RPMI8226 (cell line): ENCODE results near the gene TMEM151B.
A peak's percentile ranks its signal among the peaks of the same experiment; 100 is the strongest.
"Not testable (repeated sequence)": the region's sequence is repeated elsewhere in the genome, so short reads cannot be mapped to it uniquely, and the experiment has no call there.

Experiments used
- DNase-seq: peaks from one replicate; pipeline ENCODE4 v3.0.0-alpha.2; 2015

Gene TMEM151B

GRCh38 chr6:44269921-44270525, at the start of gene TMEM151B:
TSS of gene TMEM151B (plus strand) at chr6:44270450. CDS start at chr6:44270743, 293 bp downstream.
- DNase-seq, result no peak

GRCh38 chr6:44220913-44221290, 49.3 kb upstream of the TMEM151B start:
- DNase-seq, result no peak

- DNase-seq, result peak; percentile 96
Observed at GRCh38 chr6:44221291-44221960, 48.8 kb upstream of the TMEM151B start.

DNA sequence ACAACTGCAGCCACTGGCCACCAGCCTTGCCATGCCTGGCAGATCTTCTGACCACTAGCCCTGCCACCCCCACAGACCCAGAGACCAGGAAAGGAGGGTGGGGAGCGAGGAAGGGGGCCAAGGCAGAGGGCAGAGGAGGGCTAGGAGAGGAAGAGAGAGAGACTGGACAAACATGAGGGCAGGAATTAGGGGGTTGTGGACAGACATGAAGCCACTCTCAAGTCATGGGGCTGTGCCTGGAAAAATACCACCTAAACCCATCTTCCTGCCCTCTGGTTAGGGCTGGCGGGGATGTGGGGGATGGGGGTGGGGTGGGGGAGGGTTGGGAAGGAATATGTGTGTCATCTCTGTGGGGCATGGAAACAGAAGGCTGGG, 48.3 kb upstream of the TMEM151B start:
- no peak for DNase-seq

- no peak for DNase-seq
Observed at GRCh38 chr6:44222486-44223318, 47.5 kb upstream of the TMEM151B start.

DNA sequence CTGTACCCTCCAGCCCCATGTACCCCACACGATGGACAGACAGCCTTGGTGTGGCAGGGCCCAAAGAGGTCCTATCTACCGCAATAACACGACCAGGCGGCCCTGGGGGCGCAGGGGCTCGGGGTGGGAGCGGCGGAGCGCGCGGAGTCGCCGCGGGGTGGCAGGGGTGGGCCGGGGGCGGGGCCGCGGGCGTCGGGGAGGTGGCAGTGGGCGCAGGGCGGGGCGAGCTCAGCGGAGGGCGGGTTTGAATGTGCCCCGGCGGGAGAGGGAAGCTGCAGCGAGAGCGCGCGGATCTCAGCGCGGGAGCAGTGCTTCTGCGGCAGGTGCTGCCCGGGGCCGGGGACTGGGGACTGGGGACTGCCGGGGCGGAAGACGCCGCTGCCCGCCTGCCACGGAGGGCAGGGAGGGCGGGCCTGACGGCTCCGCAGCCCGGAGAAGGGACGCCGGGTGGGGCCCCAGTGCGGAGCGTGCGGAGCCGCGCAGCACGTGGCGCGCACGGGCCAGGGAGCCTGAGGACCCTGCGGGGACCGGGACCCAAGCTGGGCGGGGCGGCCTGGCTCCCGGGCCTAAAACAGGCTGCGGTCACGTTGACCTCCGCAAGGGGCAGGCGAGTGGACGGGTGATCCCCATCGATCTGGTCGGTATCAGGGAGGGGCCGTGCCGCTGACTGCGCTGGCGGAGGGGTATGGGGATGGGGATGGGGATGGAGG, 46.8 kb upstream of the TMEM151B start, which contains the start of gene SLC29A1:
Gene SLC29A1, plus strand, starts transcription at position 277 of the 710 bp plus-strand sequence. CDS start 3,719 bp downstream, outside the sequence.
- peak; percentile 88 for DNase-seq

GRCh38 chr6:44224029-44224964, 46.0 kb upstream of the TMEM151B start:
- DNase-seq, result peak; percentile 55

- no peak for DNase-seq
Observed at GRCh38 chr6:44224965-44225305, 45.3 kb upstream of the TMEM151B start.

- DNase-seq, result no peak
Observed at GRCh38 chr6:44225579-44226325, 44.5 kb upstream of the TMEM151B start.

GRCh38 chr6:44226368-44227147, 43.7 kb upstream of the TMEM151B start:
- DNase-seq, result no peak

GRCh38 chr6:44227148-44227793, 43.0 kb upstream of the TMEM151B start:
- DNase-seq, result no peak

GRCh38 chr6:44228031-44228430, 42.2 kb upstream of the TMEM151B start:
- DNase-seq, result no peak

GRCh38 chr6:44228433-44228832, 41.8 kb upstream of the TMEM151B start:
- DNase-seq, result no peak

- DNase-seq, result no peak
Observed at GRCh38 chr6:44228836-44229235, 41.4 kb upstream of the TMEM151B start.

DNA sequence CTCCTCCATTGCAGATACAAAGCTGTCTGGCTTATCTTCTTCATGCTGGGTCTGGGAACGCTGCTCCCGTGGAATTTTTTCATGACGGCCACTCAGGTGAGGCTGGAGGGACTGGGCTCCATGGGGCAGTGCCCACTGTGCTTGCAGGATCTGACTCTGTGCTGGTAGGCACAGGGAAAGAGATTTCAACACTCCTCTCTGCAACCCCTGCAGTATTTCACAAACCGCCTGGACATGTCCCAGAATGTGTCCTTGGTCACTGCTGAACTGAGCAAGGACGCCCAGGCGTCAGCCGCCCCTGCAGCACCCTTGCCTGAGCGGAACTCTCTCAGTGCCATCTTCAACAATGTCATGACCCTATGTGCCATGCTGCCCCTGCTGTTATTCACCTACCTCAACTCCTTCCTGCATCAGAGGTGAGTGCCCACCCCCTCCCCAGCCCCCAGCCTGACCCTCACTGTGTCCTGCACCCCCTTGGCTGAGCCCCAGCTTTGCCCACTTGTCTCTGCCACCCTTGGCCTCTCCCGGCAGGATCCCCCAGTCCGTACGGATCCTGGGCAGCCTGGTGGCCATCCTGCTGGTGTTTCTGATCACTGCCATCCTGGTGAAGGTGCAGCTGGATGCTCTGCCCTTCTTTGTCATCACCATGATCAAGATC, 40.7 kb upstream of the TMEM151B start:
- no peak for DNase-seq

- no peak for DNase-seq
Observed at GRCh38 chr6:44230034-44230675, 40.1 kb upstream of the TMEM151B start.

DNA sequence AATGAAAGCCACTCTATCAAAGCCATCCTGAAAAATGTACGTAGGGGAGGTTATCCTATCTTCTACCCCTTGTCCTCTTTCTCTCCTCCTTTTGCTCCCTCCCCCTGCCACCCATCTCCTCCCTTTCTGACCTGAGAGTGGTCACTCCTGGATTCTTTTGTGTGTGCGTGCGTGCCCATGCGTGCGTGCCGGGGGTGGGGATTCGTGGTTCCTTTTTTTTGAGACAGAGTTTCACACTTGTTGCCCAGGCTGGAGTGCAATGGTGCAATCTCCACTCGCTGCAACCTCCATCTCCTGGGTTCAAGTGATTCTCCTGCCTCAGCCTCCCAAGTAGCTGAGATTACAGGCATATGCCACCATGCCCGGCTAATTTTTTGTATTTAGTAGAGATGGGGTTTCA, 38.8 kb upstream of the TMEM151B start:
- DNase-seq, result not testable (repeated sequence)

DNA sequence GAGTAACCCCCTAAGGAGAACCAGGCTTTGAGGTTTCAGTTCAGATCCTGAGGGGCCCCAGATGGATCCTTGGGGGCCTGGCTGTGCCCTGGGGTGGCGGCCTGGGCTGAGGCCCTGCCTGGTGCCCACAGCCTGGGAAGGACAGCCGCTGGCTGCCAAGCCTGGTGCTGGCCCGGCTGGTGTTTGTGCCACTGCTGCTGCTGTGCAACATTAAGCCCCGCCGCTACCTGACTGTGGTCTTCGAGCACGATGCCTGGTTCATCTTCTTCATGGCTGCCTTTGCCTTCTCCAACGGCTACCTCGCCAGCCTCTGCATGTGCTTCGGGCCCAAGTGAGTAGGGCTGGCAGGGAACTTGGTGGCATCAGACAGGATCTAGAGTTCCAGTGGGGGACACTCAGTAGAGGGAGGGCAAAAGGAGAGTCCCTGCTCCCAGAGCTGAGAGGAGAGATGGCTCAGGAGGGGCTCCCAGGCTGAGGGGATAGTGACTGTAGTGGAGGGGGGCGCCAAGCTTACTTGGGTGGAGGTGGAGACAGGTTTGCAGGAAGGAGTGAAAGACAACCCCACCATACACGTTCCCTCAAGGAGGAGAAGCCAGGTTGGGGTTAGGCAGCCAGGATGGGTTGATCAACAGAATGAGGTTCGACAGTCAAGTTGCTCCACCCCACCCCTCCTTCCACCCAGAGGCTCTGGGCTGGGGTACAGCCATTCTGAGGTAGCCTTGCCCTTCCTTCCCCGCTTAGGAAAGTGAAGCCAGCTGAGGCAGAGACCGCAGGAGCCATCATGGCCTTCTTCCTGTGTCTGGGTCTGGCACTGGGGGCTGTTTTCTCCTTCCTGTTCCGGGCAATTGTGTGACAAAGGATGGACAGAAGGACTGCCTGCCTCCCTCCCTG, 37.3 kb upstream of the TMEM151B start:
- no peak for DNase-seq
